ENCODE results near the gene CDK13. TPM values are rescaled to one million over a fixed set of nuclear protein-coding genes. Genes with fewer than 3 reads are reported as not detected.

CDK13 gene
- total RNA-seq, 1 experiment from 2014 or later, result 39.2 TPM

DNA sequence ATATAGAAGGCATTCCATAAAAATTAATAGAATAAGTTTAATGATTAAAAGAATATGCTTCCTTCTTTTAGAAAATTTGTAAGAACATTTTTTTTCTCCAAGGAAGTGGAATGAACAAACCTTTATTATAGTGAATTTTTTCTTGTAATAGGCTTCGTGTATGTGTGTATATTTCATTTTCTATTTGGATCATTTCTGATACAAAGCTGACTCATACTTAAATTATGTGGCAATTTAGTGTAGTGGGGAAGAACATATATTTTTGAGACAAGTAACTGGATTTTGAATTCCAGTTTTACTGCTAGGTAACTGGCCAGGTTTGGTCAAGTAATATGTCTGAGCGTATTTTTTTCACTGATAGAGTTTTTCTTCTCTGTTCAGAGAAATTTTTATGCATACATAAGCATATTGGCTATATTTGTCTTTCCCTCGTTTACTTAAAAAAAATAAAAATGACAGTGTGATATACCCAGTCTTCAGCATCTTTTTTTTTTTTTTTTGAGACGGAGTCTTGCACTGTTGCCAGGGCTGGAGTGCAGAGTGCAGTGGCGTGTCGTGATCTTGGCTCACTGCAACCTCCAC lies 50.8 kb downstream of the CDK13 start (continued):
- TF ChIP-seq FOXP4 (CRISPR knock-in tag; IDR thresholded peaks at IDR 0.05) (no peak), E2F5 (CRISPR knock-in tag; IDR thresholded peaks at IDR 0.05) (no peak)

- no peaks in the 10 kb centered on the region for H3K27me3 Mint-ChIP-seq (ENCODE audit: low read depth)
- DNase-seq (ENCODE audit: low spot score), result no peak
- POLR2A ChIA-PET, result no interaction called here
- ATAC-seq, result no peak
- no peaks in the 10 kb centered on the region for H3K36me3 Mint-ChIP-seq
- CTCF ChIA-PET, result no interaction called here
- peaks cover 7% of the 10 kb centered on the region for H3K4me1 Mint-ChIP-seq
- no peak overlapping the region for H3K4me3 Mint-ChIP-seq
- TF ChIP-seq ATF1 (CRISPR knock-in tag; IDR thresholded peaks at IDR 0.05), result no peak
- TF ChIP-seq ZNF138 (CRISPR knock-in tag; conservative IDR thresholded peaks at IDR 0.05), result no peak
- TF ChIP-seq CREB1 (CRISPR knock-in tag; IDR thresholded peaks at IDR 0.05), result no peak
- TF ChIP-seq EMX1 (CRISPR knock-in tag; IDR thresholded peaks at IDR 0.05), result no peak
- TF ChIP-seq ZBTB21 (CRISPR knock-in tag; IDR thresholded peaks at IDR 0.05; ENCODE audit: borderline replicate concordance), result no peak
- no peak for TF ChIP-seq SP1 (CRISPR knock-in tag; conservative IDR thresholded peaks at IDR 0.05)
- no peak for TF ChIP-seq FOXK1 (CRISPR knock-in tag; IDR thresholded peaks at IDR 0.05)
- no peak for TF ChIP-seq ZMAT4 (CRISPR knock-in tag; IDR thresholded peaks at IDR 0.05)
- no peak for TF ChIP-seq PREB (CRISPR knock-in tag; IDR thresholded peaks at IDR 0.05; ENCODE audit: borderline replicate concordance)
- no peak overlapping the region for H3K27ac Mint-ChIP-seq
- no peaks in the 10 kb centered on the region for H3K9me3 Mint-ChIP-seq
Observed at GRCh38 chr7:40001649-40002048, 51.6 kb downstream of the CDK13 start.

GRCh38 chr7:40003597-40003996 lies 53.5 kb downstream of the CDK13 start:
- POLR2A ChIA-PET, result no interaction called here

More at GRCh38 chr7:40003597-40003996, 53.5 kb downstream of the CDK13 start:
- Mint-ChIP-seq H3K36me3 (no peaks in the 10 kb centered on the region), H3K27me3 (ENCODE audit: low read depth) (no peaks in the 10 kb centered on the region), H3K4me3 (no peak overlapping the region), H3K9me3 (no peaks in the 10 kb centered on the region), H3K4me1 (peaks cover 18% of the 10 kb centered on the region), H3K27ac (no peak overlapping the region)
- no peak for TF ChIP-seq ESRRA (CRISPR knock-in tag; IDR thresholded peaks at IDR 0.05; ENCODE audit: borderline replicate concordance)
- TF ChIP-seq, protein P1, sequence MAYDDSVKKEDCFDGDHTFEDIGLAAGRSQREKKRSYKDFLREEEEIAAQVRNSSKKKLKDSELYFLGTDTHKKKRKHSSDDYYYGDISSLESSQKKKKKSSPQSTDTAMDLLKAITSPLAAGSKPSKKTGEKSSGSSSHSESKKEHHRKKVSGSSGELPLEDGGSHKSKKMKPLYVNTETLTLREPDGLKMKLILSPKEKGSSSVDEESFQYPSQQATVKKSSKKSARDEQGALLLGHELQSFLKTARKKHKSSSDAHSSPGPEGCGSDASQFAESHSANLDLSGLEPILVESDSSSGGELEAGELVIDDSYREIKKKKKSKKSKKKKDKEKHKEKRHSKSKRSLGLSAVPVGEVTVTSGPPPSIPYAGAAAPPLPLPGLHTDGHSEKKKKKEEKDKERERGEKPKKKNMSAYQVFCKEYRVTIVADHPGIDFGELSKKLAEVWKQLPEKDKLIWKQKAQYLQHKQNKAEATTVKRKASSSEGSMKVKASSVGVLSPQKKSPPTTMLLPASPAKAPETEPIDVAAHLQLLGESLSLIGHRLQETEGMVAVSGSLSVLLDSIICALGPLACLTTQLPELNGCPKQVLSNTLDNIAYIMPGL (CRISPR knock-in tag; IDR thresholded peaks at IDR 0.05), result no peak
- TF ChIP-seq ERG (CRISPR knock-in tag; IDR thresholded peaks at IDR 0.05), result no peak
- TF ChIP-seq, protein P2, sequence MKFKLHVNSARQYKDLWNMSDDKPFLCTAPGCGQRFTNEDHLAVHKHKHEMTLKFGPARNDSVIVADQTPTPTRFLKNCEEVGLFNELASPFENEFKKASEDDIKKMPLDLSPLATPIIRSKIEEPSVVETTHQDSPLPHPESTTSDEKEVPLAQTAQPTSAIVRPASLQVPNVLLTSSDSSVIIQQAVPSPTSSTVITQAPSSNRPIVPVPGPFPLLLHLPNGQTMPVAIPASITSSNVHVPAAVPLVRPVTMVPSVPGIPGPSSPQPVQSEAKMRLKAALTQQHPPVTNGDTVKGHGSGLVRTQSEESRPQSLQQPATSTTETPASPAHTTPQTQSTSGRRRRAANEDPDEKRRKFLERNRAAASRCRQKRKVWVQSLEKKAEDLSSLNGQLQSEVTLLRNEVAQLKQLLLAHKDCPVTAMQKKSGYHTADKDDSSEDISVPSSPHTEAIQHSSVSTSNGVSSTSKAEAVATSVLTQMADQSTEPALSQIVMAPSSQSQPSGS (CRISPR knock-in tag; IDR thresholded peaks at IDR 0.05; ENCODE audit: borderline replicate concordance, low read depth), result no peak
- CTCF ChIA-PET, result interaction anchor here (1.5 to 1.6 kb wide), 2 partner anchors 49 to 107 kb away, joined by 4 read pairs; no protein-coding TSS in a partner anchor
- ATAC-seq, result no peak
- no peak for DNase-seq (ENCODE audit: low spot score)

Data from WTC11 (cell line).